ENCODE results near the gene MINK1. TPM values are rescaled to one million over a fixed set of nuclear protein-coding genes. Genes with fewer than 3 reads are reported as not detected.

The MINK1 gene
- total and polyA plus RNA-seq, 2 of the 13 experiments (the other 11 are each of a cell fraction or from before 2014, with no cell fraction given), result 17.2 to 63.9 TPM

- TF ChIP-seq, protein P1, sequence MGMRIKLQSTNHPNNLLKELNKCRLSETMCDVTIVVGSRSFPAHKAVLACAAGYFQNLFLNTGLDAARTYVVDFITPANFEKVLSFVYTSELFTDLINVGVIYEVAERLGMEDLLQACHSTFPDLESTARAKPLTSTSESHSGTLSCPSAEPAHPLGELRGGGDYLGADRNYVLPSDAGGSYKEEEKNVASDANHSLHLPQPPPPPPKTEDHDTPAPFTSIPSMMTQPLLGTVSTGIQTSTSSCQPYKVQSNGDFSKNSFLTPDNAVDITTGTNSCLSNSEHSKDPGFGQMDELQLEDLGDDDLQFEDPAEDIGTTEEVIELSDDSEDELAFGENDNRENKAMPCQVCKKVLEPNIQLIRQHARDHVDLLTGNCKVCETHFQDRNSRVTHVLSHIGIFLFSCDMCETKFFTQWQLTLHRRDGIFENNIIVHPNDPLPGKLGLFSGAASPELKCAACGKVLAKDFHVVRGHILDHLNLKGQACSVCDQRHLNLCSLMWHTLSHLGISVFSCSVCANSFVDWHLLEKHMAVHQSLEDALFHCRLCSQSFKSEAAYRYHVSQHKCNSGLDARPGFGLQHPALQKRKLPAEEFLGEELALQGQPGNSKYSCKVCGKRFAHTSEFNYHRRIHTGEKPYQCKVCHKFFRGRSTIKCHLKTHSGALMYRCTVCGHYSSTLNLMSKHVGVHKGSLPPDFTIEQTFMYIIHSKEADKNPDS (CRISPR knock-in tag; IDR thresholded peaks at IDR 0.05), result no peak
- TF ChIP-seq PHF5A (CRISPR knock-in tag; IDR thresholded peaks at IDR 0.05; ENCODE audit: low read depth, unreplicated experiment), result no peak
- TF ChIP-seq, protein P2, sequence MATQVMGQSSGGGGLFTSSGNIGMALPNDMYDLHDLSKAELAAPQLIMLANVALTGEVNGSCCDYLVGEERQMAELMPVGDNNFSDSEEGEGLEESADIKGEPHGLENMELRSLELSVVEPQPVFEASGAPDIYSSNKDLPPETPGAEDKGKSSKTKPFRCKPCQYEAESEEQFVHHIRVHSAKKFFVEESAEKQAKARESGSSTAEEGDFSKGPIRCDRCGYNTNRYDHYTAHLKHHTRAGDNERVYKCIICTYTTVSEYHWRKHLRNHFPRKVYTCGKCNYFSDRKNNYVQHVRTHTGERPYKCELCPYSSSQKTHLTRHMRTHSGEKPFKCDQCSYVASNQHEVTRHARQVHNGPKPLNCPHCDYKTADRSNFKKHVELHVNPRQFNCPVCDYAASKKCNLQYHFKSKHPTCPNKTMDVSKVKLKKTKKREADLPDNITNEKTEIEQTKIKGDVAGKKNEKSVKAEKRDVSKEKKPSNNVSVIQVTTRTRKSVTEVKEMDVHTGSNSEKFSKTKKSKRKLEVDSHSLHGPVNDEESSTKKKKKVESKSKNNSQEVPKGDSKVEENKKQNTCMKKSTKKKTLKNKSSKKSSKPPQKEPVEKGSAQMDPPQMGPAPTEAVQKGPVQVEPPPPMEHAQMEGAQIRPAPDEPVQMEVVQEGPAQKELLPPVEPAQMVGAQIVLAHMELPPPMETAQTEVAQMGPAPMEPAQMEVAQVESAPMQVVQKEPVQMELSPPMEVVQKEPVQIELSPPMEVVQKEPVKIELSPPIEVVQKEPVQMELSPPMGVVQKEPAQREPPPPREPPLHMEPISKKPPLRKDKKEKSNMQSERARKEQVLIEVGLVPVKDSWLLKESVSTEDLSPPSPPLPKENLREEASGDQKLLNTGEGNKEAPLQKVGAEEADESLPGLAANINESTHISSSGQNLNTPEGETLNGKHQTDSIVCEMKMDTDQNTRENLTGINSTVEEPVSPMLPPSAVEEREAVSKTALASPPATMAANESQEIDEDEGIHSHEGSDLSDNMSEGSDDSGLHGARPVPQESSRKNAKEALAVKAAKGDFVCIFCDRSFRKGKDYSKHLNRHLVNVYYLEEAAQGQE (IDR thresholded peaks at IDR 0.05; ENCODE audit: borderline replicate concordance in 1 of 2, low read depth in 1 of 2, low read length in 2 of 2), result 0 out of 4 replicates have a peak, but pooled peaks of 1 of the 2 experiments have one; percentile 9
- TF ChIP-seq SNAPC4 (CRISPR knock-in tag; IDR thresholded peaks at IDR 0.05), result 0 out of 2 replicates have a peak, but pooled peaks have one; percentile 9
- 0 out of 2 replicates have a peak, but pooled peaks have one; percentile 78 for TF ChIP-seq MED13 (CRISPR knock-in tag; IDR thresholded peaks at IDR 0.05)
- 0 out of 2 replicates have a peak, but pooled peaks have one; percentile 8 for TF ChIP-seq ZNF891 (CRISPR knock-in tag; IDR thresholded peaks at IDR 0.05)
- TF ChIP-seq TOE1 (CRISPR knock-in tag; IDR thresholded peaks at IDR 0.05), result no peak
- TF ChIP-seq POLR2G (IDR thresholded peaks at IDR 0.05; ENCODE audit: low read depth, low read length), result peak; percentile 75; the same call in 1 of the 2 replicates
- TF ChIP-seq, protein P3, sequence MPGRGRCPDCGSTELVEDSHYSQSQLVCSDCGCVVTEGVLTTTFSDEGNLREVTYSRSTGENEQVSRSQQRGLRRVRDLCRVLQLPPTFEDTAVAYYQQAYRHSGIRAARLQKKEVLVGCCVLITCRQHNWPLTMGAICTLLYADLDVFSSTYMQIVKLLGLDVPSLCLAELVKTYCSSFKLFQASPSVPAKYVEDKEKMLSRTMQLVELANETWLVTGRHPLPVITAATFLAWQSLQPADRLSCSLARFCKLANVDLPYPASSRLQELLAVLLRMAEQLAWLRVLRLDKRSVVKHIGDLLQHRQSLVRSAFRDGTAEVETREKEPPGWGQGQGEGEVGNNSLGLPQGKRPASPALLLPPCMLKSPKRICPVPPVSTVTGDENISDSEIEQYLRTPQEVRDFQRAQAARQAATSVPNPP (CRISPR knock-in tag; IDR thresholded peaks at IDR 0.05), result no peak
- TF ChIP-seq ZNF747 (CRISPR knock-in tag; IDR thresholded peaks at IDR 0.05; ENCODE audit: borderline replicate concordance), result no peak
- 0 out of 2 replicates have a peak, but pooled peaks have one; percentile 16 for TF ChIP-seq ESRRA (CRISPR knock-in tag; IDR thresholded peaks at IDR 0.05; ENCODE audit: low read depth)
- TF ChIP-seq GABPA (IDR thresholded peaks at IDR 0.05; ENCODE audit: low read depth, low read length), result no peak
- no peak for TF ChIP-seq GABPA (CRISPR knock-in tag; IDR thresholded peaks at IDR 0.05; ENCODE audit: low read depth)
- no peak for TF ChIP-seq PAF1 (CRISPR knock-in tag; IDR thresholded peaks at IDR 0.05)
- TF ChIP-seq HOXD1 (CRISPR knock-in tag; IDR thresholded peaks at IDR 0.05), result 0 out of 2 replicates have a peak, but pooled peaks have one; percentile 41
- TF ChIP-seq, protein P4, sequence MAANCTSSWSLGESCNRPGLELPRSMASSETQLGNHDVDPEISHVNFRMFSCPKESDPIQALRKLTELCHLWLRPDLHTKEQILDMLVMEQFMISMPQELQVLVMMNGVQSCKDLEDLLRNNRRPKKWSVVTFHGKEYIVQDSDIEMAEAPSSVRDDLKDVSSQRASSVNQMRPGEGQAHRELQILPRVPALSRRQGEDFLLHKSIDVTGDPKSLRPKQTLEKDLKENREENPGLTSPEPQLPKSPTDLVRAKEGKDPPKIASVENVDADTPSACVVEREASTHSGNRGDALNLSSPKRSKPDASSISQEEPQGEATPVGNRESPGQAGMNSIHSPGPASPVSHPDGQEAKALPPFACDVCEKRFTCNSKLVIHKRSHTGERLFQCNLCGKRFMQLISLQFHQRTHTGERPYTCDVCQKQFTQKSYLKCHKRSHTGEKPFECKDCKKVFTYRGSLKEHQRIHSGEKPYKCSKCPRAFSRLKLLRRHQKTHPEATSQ (CRISPR knock-in tag; IDR thresholded peaks at IDR 0.05; ENCODE audit: borderline replicate concordance), result no peak
- no peak for TF ChIP-seq MYNN (CRISPR knock-in tag; IDR thresholded peaks at IDR 0.05; ENCODE audit: low read depth)
Observed at GRCh38 chr17:4789701-4789950, 43.5 kb upstream of the MINK1 start (continued).
